AG04449 (cell line): ENCODE results near the gene KAZN.
A peak's percentile ranks its signal among the peaks of the same experiment; 100 is the strongest.

ENCODE experiments used
- CTCF ChIA-PET: fragments of 350-600 bp; formaldehyde crosslinking; extraction: SDS; loops from one replicate; lab custom pipeline; 2021; ENCODE audit warnings: antibody characterized with exemption; lab: Yijun Ruan, JAX
- POLR2A ChIA-PET: fragments of 400-600, 350-600 bp; formaldehyde crosslinking; extraction: SDS; loops from one replicate; lab custom pipeline; 2020; ENCODE audit warnings: antibody characterized with exemption, inconsistent platforms; lab: Yijun Ruan, JAX
- DNase-seq: peaks from one replicate; pipeline ENCODE4 v3.0.0-alpha.2; 2010; ENCODE audit warnings: low read depth, low spot score
- H3K4me3 ChIP-seq: 2 replicates; pipeline ENCODE4 v1.5.1; 2011; ENCODE audit warnings: low read depth, mild to moderate bottlenecking, control low read depth, low read length
- TF ChIP-seq, protein P1 (sequence below): IDR thresholded peaks from one replicate; pipeline ENCODE4 v1.5.1; 2011; ENCODE audit warnings: mild to moderate bottlenecking, moderate library complexity, low read length, control low read depth, inconsistent platforms; ENCODE audit not compliant: insufficient read depth; ENCODE audit errors: missing control alignments

The KAZN gene

DNA sequence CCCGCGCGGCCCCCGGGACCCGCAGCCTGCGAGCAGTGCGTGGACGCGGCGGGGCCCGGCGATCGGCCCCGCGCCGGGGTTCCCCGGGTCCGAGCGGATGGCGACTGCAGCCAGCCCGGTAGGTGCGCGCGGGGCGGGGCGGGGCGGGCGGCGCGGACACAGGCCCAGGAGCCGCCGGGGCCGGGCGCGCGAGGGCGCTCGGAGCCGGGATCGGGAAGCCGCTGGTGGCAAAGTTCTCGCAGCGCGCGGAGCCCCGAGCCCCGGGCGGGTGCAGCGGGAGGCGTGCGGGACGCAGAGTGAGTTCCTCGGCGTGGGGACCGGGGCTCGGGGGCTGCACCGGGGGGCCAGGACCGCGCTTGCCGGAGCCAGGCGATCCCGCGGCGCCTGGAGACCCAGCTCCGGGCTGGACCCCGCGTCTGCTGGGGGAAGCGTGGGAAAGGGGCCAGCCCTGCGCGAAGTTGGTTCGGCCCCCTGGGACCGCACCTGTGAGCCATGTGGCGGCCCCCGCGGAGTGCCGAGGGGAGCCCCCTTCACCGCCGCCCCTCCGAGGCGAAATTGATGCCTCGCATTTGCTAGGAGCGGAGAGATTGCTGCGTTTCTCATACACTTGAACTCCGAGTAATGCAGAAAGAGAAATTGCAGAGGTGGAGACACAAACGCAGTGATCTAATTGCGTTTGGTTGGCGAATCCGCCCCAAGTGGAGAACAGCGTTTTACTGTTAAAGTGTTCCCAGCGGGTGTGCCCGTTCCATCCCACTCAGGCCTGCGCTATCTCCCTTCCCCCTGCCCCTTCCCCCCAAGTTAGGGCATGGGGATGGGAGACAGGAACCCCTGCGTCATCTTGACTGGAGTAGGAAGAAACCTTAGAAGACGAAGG, 326.2 kb downstream of the KAZN start:
- ChIA-PET POLR2A (no interaction called here), CTCF (interaction anchor here (0.6 to 3.7 kb wide), 4 partner anchors 23 to 120 kb away, joined by 3 to 26 read pairs (median 4); no protein-coding TSS in a partner anchor)
- peak overlapping the region; percentile 70 for H3K4me3 ChIP-seq
- TF ChIP-seq, protein P1, sequence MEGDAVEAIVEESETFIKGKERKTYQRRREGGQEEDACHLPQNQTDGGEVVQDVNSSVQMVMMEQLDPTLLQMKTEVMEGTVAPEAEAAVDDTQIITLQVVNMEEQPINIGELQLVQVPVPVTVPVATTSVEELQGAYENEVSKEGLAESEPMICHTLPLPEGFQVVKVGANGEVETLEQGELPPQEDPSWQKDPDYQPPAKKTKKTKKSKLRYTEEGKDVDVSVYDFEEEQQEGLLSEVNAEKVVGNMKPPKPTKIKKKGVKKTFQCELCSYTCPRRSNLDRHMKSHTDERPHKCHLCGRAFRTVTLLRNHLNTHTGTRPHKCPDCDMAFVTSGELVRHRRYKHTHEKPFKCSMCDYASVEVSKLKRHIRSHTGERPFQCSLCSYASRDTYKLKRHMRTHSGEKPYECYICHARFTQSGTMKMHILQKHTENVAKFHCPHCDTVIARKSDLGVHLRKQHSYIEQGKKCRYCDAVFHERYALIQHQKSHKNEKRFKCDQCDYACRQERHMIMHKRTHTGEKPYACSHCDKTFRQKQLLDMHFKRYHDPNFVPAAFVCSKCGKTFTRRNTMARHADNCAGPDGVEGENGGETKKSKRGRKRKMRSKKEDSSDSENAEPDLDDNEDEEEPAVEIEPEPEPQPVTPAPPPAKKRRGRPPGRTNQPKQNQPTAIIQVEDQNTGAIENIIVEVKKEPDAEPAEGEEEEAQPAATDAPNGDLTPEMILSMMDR = peak; percentile 10
- no peak for DNase-seq

DNA sequence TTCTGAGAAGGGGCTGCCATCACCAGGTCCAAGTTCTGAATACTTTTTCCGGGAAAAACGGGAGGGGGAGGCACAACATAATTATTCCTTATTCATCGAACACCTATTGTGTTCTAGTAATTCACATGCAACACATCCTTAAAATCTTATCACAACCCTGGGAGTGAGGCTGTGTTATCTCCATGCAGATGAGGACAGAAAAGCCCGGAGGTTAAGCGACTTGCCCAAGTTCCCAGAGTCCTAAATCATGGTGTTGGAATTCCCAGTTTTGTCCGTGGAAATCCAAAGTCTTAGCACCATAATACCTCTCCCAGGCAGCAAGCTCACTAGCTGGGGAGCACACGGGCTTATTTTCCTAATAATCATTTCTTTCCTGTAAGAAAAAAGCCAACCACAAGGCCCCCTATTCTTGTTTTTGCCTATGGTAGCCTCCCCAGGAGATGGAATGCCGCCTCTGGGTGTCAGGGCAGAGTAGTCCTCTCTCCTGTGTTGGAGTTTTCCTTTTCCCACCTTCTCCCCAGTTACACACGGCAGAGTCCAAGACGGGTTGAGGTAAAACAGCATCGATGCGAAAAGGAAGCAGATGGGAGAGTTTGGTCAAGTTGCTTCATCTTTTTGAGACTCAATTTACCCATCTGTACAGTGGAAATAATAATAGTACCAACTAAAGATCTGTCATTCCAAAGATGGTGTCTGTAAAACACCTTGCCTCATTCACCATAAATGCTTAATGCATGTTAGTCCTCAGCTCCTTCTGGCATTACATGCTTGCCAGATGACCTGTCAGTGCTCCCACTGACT, 327.1 kb downstream of the KAZN start:
- DNase-seq = no peak
- TF ChIP-seq, protein P1 = no peak
- CTCF ChIA-PET = interaction anchor here (0.7 to 3.8 kb wide), 6 partner anchors 11 to 121 kb away, joined by 3 to 29 read pairs (median 6); no protein-coding TSS in a partner anchor
- peak overlapping the region; percentile 70 for H3K4me3 ChIP-seq
- POLR2A ChIA-PET = interaction anchor here (1.0 to 1.4 kb wide), 2 partner anchors 17 to 43 kb away, joined by 3 read pairs; no protein-coding TSS in a partner anchor

DNA sequence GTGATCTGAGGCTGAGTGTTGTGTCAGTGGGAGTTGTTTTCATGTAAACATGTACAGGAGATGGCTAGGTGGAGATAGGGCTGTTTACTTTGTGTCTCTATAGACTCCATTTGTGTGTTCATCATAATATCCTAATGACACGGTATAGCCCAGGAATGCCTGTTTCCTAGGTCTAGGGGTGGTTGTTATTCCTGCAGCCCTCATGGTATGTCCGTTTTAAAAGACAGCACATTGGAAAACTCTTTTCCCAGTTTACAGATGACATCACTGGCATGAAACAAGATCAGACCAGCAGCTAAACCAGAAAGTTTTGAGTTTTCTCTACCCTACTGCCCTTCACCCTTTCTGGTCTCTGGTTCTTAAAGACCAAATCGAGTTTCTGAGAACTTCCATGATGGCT, 327.7 kb downstream of the KAZN start:
- TF ChIP-seq, protein P1 = no peak
- no peak overlapping the region for H3K4me3 ChIP-seq
- CTCF ChIA-PET = interaction anchor here (0.7 to 3.8 kb wide), 5 partner anchors 8 to 120 kb away, joined by 3 to 29 read pairs (median 6); no protein-coding TSS in a partner anchor
- no peak for DNase-seq
- POLR2A ChIA-PET = interaction anchor here (1.0 to 1.4 kb wide), 2 partner anchors 16 to 42 kb away, joined by 3 read pairs; no protein-coding TSS in a partner anchor

DNA sequence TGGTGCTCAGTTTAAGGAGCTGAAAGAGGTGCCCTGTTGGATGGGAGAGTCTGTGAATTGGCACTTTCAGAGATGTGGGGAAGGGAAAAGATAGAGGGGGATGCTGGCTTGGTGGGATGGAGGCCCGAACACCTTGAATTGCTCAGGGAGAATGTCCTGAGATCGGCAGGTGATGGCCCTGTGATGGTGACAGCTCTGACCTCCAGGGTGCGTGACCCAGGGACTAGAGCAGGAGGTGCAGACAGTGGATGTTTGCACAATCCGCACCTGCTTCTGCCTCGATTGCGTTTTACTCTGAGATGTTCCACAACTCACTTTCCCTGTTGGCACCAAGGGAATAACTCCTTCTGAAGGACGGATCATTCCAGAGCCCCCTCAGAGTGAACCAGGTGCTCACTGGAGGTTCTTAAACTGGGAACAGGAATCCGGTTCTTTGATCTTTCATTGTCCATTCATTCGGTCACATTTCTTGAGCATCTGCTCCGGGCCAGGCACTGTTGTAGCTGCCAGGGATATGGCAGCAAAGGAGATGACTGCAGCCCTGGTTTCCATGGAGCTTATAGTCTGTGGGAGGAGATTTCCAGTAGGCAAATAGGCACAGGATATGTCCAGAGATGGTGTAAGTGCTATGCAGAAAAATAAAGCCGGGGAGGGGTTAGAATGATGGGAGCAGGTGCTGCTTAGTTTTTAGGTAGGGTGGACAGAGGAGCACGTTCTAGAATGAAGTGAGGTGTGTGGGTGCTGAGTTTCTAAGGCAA, 328.5 kb downstream of the KAZN start:
- H3K4me3 ChIP-seq = no peak overlapping the region
- TF ChIP-seq, protein P1 = no peak
- ChIA-PET CTCF (interaction anchor here (1.1 to 3.8 kb wide), 5 partner anchors 9 to 100 kb away, joined by 4 to 29 read pairs (median 6); no protein-coding TSS in a partner anchor), POLR2A (interaction anchor here (1.4 kb wide), 1 partner anchor 41 kb away, joined by 3 read pairs; no protein-coding TSS in a partner anchor)
- DNase-seq = no peak

DNA sequence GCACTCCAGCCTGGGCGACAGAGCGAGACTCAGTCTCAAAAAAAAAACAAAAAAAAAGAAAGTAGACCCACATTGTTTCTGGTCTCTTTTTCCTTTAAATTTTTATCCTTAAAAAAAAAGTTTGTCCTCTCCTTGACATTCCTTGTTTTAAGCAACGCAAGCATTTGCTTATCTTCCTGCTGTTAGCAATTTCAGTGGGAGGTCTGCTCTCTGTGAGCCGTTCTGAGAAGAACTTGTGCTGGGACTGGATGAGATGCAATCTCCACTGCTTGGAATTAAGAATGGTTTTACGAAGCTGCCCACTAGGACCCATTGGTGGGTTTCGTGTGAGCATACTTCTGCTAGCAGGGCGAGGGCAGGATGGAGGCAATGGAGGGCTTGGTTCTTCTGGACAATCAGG, 329.9 kb downstream of the KAZN start:
- H3K4me3 ChIP-seq = no peak overlapping the region
- ChIA-PET POLR2A (no interaction called here), CTCF (interaction anchor here (0.7 to 3.8 kb wide), 2 partner anchors 99 to 105 kb away, joined by 3 to 29 read pairs; no protein-coding TSS in a partner anchor)
- DNase-seq = no peak
- TF ChIP-seq, protein P1 = no peak
